Astrocyte (in vitro differentiated cells and primary cell): ENCODE results near the gene BRAP. TPM values are rescaled to one million over a fixed set of nuclear protein-coding genes. Genes with fewer than 3 reads are reported as not detected.

Source experiments
- DNase-seq: peaks from one replicate; pipeline ENCODE4 v3.0.0-alpha.2; 2010; ENCODE audit warnings: low read depth
- FAIRE-seq: peaks from 2 replicates; lab custom pipeline; 2011; peaks lifted over from hg19 to GRCh38; lab: Jason Lieb, UNC
- H2AFZ ChIP-seq: 2 replicates; pipeline ENCODE4 v1.6.0; 2012; ENCODE audit warnings: low read depth, low read length, inconsistent platforms
- H3K27ac ChIP-seq: 2 replicates; pipeline ENCODE4 v1.5.1; 2011; ENCODE audit warnings: low read depth, low read length, inconsistent platforms
- H3K27me3 ChIP-seq: 2 replicates; pipeline ENCODE4 v1.6.0; 2011; ENCODE audit warnings: low read length, inconsistent platforms; ENCODE audit not compliant: insufficient read depth
- H3K36me3 ChIP-seq: 2 replicates; pipeline ENCODE4 v1.5.1; 2011; ENCODE audit warnings: low read length, inconsistent platforms; ENCODE audit not compliant: insufficient read depth
- H3K4me1 ChIP-seq: 2 replicates; pipeline ENCODE4 v1.5.1; 2011; ENCODE audit warnings: low read length, inconsistent platforms; ENCODE audit not compliant: insufficient read depth
- H3K4me2 ChIP-seq: 2 replicates; pipeline ENCODE4 v1.6.0; 2012; ENCODE audit warnings: low read length, inconsistent platforms
- H3K4me3 ChIP-seq: 2 replicates; pipeline ENCODE4 v1.5.1; 2011; ENCODE audit warnings: low read depth, mild to moderate bottlenecking, low read length, inconsistent platforms; ENCODE audit not compliant: insufficient read depth
- H3K79me2 ChIP-seq: 2 replicates; pipeline ENCODE4 v1.6.0; 2012; ENCODE audit warnings: mild to moderate bottlenecking, low read length, inconsistent platforms; ENCODE audit not compliant: insufficient read depth
- H3K9ac ChIP-seq: 2 replicates; pipeline ENCODE4 v1.6.0; 2012; ENCODE audit warnings: mild to moderate bottlenecking, low read length, inconsistent platforms
- H3K9me3 ChIP-seq: 2 replicates; pipeline ENCODE4 v1.5.1; 2012; ENCODE audit warnings: low read depth, mild to moderate bottlenecking, low read length, inconsistent platforms; ENCODE audit not compliant: insufficient read depth
- H4K20me1 ChIP-seq: 2 replicates; pipeline ENCODE4 v1.6.0; 2012; ENCODE audit warnings: low read length, inconsistent platforms; ENCODE audit not compliant: insufficient read depth
- H3K27ac Mint-ChIP-seq: one replicate; pipeline ENCODE4 v1.8.0; 2021; ENCODE audit warnings: mild to moderate bottlenecking, mixed read lengths; ENCODE audit not compliant: unreplicated experiment
- H3K27me3 Mint-ChIP-seq: one replicate; pipeline ENCODE4 v1.8.0; 2021; ENCODE audit warnings: low read depth, mixed read lengths; ENCODE audit not compliant: unreplicated experiment
- H3K36me3 Mint-ChIP-seq: one replicate; pipeline ENCODE4 v1.8.0; 2021; ENCODE audit warnings: low read depth, mixed read lengths; ENCODE audit not compliant: unreplicated experiment
- H3K4me1 Mint-ChIP-seq: one replicate; pipeline ENCODE4 v1.8.0; 2021; ENCODE audit warnings: low read depth, mixed read lengths; ENCODE audit not compliant: unreplicated experiment
- H3K4me3 Mint-ChIP-seq: one replicate; pipeline ENCODE4 v1.8.0; 2021; ENCODE audit warnings: mild to moderate bottlenecking, moderate library complexity, mixed read lengths; ENCODE audit not compliant: unreplicated experiment
- H3K9me3 Mint-ChIP-seq: one replicate; pipeline ENCODE4 v1.8.0; 2021; ENCODE audit warnings: mild to moderate bottlenecking, mixed read lengths; ENCODE audit not compliant: unreplicated experiment
- CTCF ChIP-seq: IDR thresholded peaks from 2 replicates; pipeline ENCODE4 v1.5.1; 2011; ENCODE audit warnings: low read depth, mild to moderate bottlenecking, inconsistent platforms, low read length, moderate library complexity; ENCODE audit not compliant: insufficient read depth
- EZH2 ChIP-seq: IDR thresholded peaks from 2 replicates; pipeline ENCODE4 v1.6.1; 2012; ENCODE audit warnings: mild to moderate bottlenecking, low read length, inconsistent platforms; ENCODE audit not compliant: insufficient read depth
- total RNA-seq: library from RNA; stranded (reverse); gene quantifications from 2 replicates; pipeline ENCODE4 v1.2.1, GENCODE V29; 2021

The BRAP gene
- total RNA-seq, 1 donor from 2014 or later = 24.8 TPM

- no peak for FAIRE-seq
- H3K36me3 ChIP-seq = peaks cover 27% of the 10 kb centered on the region
Observed at GRCh38 chr12:111650912-111651311, 34.8 kb downstream of the BRAP start.

GRCh38 chr12:111645433-111645832 lies 40.3 kb downstream of the BRAP start:
- no peak overlapping the region for H3K4me3 Mint-ChIP-seq
- H3K36me3 Mint-ChIP-seq = peaks cover 33% of the 10 kb centered on the region
- H3K4me1 Mint-ChIP-seq = peaks cover 15% of the 10 kb centered on the region

More at GRCh38 chr12:111650912-111651311, 34.8 kb downstream of the BRAP start:
- no peak for DNase-seq
- Histone ChIP-seq H3K27ac (no peak overlapping the region), H3K27me3 (no peaks in the 10 kb centered on the region), H3K4me3 (no peak overlapping the region), H3K79me2 (no peaks in the 10 kb centered on the region), H2AFZ (no peak overlapping the region), H3K4me2 (no peak overlapping the region), H3K9ac (no peak overlapping the region), H4K20me1 (peaks cover 11% of the 10 kb centered on the region), H3K9me3 (no peaks in the 10 kb centered on the region), H3K4me1 (no peaks in the 10 kb centered on the region)
- Mint-ChIP-seq H3K27ac (no peak overlapping the region), H3K9me3 (no peaks in the 10 kb centered on the region), H3K36me3 (peaks cover 16% of the 10 kb centered on the region), H3K4me3 (no peak overlapping the region), H3K27me3 (no peaks in the 10 kb centered on the region), H3K4me1 (peaks cover 4% of the 10 kb centered on the region)
- no peak for TF ChIP-seq CTCF
- TF ChIP-seq EZH2 = no peak

More at GRCh38 chr12:111645433-111645832, 40.3 kb downstream of the BRAP start:
- no peak overlapping the region for H3K27ac Mint-ChIP-seq
- Histone ChIP-seq H3K4me2 (no peak overlapping the region), H3K36me3 (peaks cover 32% of the 10 kb centered on the region), H3K9me3 (no peaks in the 10 kb centered on the region), H2AFZ (no peak overlapping the region), H3K4me1 (no peaks in the 10 kb centered on the region), H3K79me2 (no peaks in the 10 kb centered on the region), H3K27me3 (no peaks in the 10 kb centered on the region), H3K27ac (no peak overlapping the region), H3K4me3 (no peak overlapping the region), H3K9ac (no peak overlapping the region), H4K20me1 (peaks cover 23% of the 10 kb centered on the region)
- no peak for FAIRE-seq
- no peaks in the 10 kb centered on the region for H3K9me3 Mint-ChIP-seq
- TF ChIP-seq CTCF (no peak), EZH2 (no peak)
- peak; percentile 87 for DNase-seq
- H3K27me3 Mint-ChIP-seq = no peaks in the 10 kb centered on the region
